Tibial nerve (tissue), 4 donors: ENCODE results near the gene WFDC8. TPM values are rescaled to one million over a fixed set of nuclear protein-coding genes. Genes with fewer than 3 reads are reported as not detected.
"Not testable (repeated sequence)": the region's sequence is repeated elsewhere in the genome, so short reads cannot be mapped to it uniquely, and the experiment has no call there.

Experiments
- DNase-seq, 2 donors: peaks; one replicate each; pipeline ENCODE4 v3.0.0-alpha.2; 2019; ENCODE audit warnings: low spot score in 2 of 2
- H3K27ac ChIP-seq, 4 donors: fragments of 200-600 bp; sonication (generic) in 3 of 4; one replicate each; pipeline ENCODE4 v1.5.1; 2017 to 2019; ENCODE audit warnings: mild to moderate bottlenecking in 1 of 4
- H3K27me3 ChIP-seq, 2 donors: fragments of 200-600 bp; sonication (generic) in 1 of 2; one replicate each; pipeline versions ENCODE4 v1.5.1 to v1.6.0; 2017 to 2019
- H3K36me3 ChIP-seq, 3 donors: fragments of 200-600 bp; sonication (generic); one replicate each; pipeline ENCODE4 v1.5.1; 2018 to 2019
- H3K4me1 ChIP-seq, 4 donors: fragments of 200-600 bp; sonication (generic) in 3 of 4; one replicate each; pipeline ENCODE4 v1.5.1; 2017 to 2019
- H3K4me3 ChIP-seq, 4 donors: fragments of 200-600 bp; sonication (generic) in 3 of 4; one replicate each; pipeline ENCODE4 v1.5.1; 2017 to 2019; ENCODE audit warnings: mild to moderate bottlenecking in 1 of 4, moderate library complexity in 1 of 4
- H3K9me3 ChIP-seq, 4 donors: fragments of 200-600 bp; sonication (generic) in 3 of 4; one replicate each; pipeline ENCODE4 v1.5.1; 2017 to 2019
- CTCF ChIP-seq, 5 experiments: fragments of 200-600 bp in 3 of 5; fragments of 450-650 bp in 2 of 5; sonication (generic) in 3 of 5; IDR thresholded peaks; one replicate each; pipeline ENCODE4 v1.5.1; 2016 to 2019; ENCODE audit warnings: antibody characterized with exemption in 5 of 5, mild to moderate bottlenecking in 3 of 5, moderate library complexity in 2 of 5
- EP300 ChIP-seq, 2 donors: sonication (generic); formaldehyde crosslinking; IDR thresholded peaks; one replicate each; pipeline ENCODE4 v1.6.1; 2017; ENCODE audit warnings: antibody characterized with exemption in 2 of 2, mild to moderate bottlenecking in 1 of 2
- POLR2A ChIP-seq, 2 donors: fragments of 450-650 bp; IDR thresholded peaks; one replicate each; pipeline ENCODE4 v1.6.1; 2017; ENCODE audit warnings: antibody characterized with exemption in 2 of 2, mild to moderate bottlenecking in 2 of 2, moderate library complexity in 2 of 2
- WGBS, 2 donors: methylation state at CpG; one replicate each; pipeline ENCODE4 v1.1.5; 2018; 5-methylcytosine and 5-hydroxymethylcytosine counted together
- total RNA-seq, 4 donors: library from RNA; depleted of rRNA; stranded (reverse); fragments of >200 nt; gene quantifications; one replicate each; pipeline ENCODE4 v1.1.0, GENCODE V29; 2016

The WFDC8 gene
- total RNA-seq, 4 donors from 2014 or later = not detected

GRCh38 chr20:45589725-45590124 lies 10.6 kb upstream of the WFDC8 start:
- peaks cover 0 to 3% (median 0%) of the 10 kb centered on the region in 4 donors for H3K9me3 ChIP-seq
- WGBS, 2 donors = 30 to 35% methylated on average over 1 of the region's 1 CpG
- no peak for DNase-seq
- no peaks in the 10 kb centered on the region for H3K4me1 ChIP-seq
- no peak overlapping the region for H3K27ac ChIP-seq
- H3K4me3 ChIP-seq = no peak overlapping the region
- TF ChIP-seq POLR2A (IDR thresholded peaks at IDR 0.05) (no peak), CTCF (IDR thresholded peaks at IDR 0.05) (no peak), EP300 (IDR thresholded peaks at IDR 0.05) (no peak)
- H3K27me3 ChIP-seq = no peaks in the 10 kb centered on the region
- H3K36me3 ChIP-seq = no peaks in the 10 kb centered on the region

GRCh38 chr20:45588800-45589199 lies 9.7 kb upstream of the WFDC8 start:
- H3K27me3 ChIP-seq = no peaks in the 10 kb centered on the region
- H3K4me1 ChIP-seq = no peaks in the 10 kb centered on the region
- DNase-seq = no peak
- H3K4me3 ChIP-seq = no peak overlapping the region
- H3K36me3 ChIP-seq = no peaks in the 10 kb centered on the region
- 78 to 81% methylated on average over 2 of the region's 2 CpGs for WGBS, 2 donors
- TF ChIP-seq POLR2A (IDR thresholded peaks at IDR 0.05) (no peak), CTCF (IDR thresholded peaks at IDR 0.05) (no peak), EP300 (IDR thresholded peaks at IDR 0.05) (no peak)
- no peak overlapping the region for H3K27ac ChIP-seq
- H3K9me3 ChIP-seq = peaks cover 0 to 3% (median 0%) of the 10 kb centered on the region in 4 donors

GRCh38 chr20:45585986-45586385 lies 6.9 kb upstream of the WFDC8 start:
- not testable (repeated sequence) for H3K4me1 ChIP-seq, H3K27me3 ChIP-seq, H3K4me3 ChIP-seq, H3K36me3 ChIP-seq, H3K9me3 ChIP-seq
- WGBS, 2 donors = 64 to 77% methylated on average over 5 of the region's 5 CpGs
- DNase-seq = peak in 1 of 2 donors; percentile 26
- H3K27ac ChIP-seq = peak overlapping the region in 1 of 4 donors; percentile 60

- not testable (repeated sequence) for H3K36me3 ChIP-seq, H3K4me3 ChIP-seq, H3K27me3 ChIP-seq, H3K27ac ChIP-seq, H3K4me1 ChIP-seq, H3K9me3 ChIP-seq, DNase-seq
- WGBS, 2 donors = 79 to 85% methylated on average over 5 of the region's 5 CpGs
Observed at GRCh38 chr20:45584294-45584693, 5.2 kb upstream of the WFDC8 start.

- H3K36me3 ChIP-seq = no peaks in the 10 kb centered on the region
- H3K9me3 ChIP-seq = no peaks in the 10 kb centered on the region
- no peaks in the 10 kb centered on the region for H3K4me1 ChIP-seq
- no peaks in the 10 kb centered on the region for H3K27me3 ChIP-seq
- TF ChIP-seq CTCF (IDR thresholded peaks at IDR 0.05) = no peak
- no peak for TF ChIP-seq EP300 (IDR thresholded peaks at IDR 0.05)
- TF ChIP-seq POLR2A (IDR thresholded peaks at IDR 0.05) = no peak
- no peak overlapping the region for H3K4me3 ChIP-seq
- WGBS, 2 donors = 44 to 51% methylated on average over 3 of the region's 3 CpGs
- no peak for DNase-seq
- no peak overlapping the region for H3K27ac ChIP-seq
Observed at GRCh38 chr20:45583502-45583901, 4.4 kb upstream of the WFDC8 start.

GRCh38 chr20:45581702-45582101 lies 2.6 kb upstream of the WFDC8 start:
- Histone ChIP-seq H3K9me3 (no peaks in the 10 kb centered on the region), H3K4me1 (peaks cover 0 to 7% (median 0%) of the 10 kb centered on the region in 4 donors), H3K27me3 (no peaks in the 10 kb centered on the region), H3K4me3 (no peak overlapping the region), H3K27ac (no peak overlapping the region), H3K36me3 (no peaks in the 10 kb centered on the region)
- TF ChIP-seq EP300 (IDR thresholded peaks at IDR 0.05) (no peak), POLR2A (IDR thresholded peaks at IDR 0.05) (no peak), CTCF (IDR thresholded peaks at IDR 0.05) (no peak)
- DNase-seq = no peak
